HG02642 (cell line): ENCODE results near the gene DACH1.
"Not testable (repeated sequence)": the region's sequence is repeated elsewhere in the genome, so short reads cannot be mapped to it uniquely, and the experiment has no call there.

Source experiments
- ATAC-seq: cut with Tn5 transposase; IDR thresholded peaks from one replicate; pipeline ENCODE4 v1.9.1; 2021; ENCODE audit warnings: mild to moderate bottlenecking; ENCODE audit not compliant: unreplicated experiment, poor library complexity

DACH1 gene

DNA sequence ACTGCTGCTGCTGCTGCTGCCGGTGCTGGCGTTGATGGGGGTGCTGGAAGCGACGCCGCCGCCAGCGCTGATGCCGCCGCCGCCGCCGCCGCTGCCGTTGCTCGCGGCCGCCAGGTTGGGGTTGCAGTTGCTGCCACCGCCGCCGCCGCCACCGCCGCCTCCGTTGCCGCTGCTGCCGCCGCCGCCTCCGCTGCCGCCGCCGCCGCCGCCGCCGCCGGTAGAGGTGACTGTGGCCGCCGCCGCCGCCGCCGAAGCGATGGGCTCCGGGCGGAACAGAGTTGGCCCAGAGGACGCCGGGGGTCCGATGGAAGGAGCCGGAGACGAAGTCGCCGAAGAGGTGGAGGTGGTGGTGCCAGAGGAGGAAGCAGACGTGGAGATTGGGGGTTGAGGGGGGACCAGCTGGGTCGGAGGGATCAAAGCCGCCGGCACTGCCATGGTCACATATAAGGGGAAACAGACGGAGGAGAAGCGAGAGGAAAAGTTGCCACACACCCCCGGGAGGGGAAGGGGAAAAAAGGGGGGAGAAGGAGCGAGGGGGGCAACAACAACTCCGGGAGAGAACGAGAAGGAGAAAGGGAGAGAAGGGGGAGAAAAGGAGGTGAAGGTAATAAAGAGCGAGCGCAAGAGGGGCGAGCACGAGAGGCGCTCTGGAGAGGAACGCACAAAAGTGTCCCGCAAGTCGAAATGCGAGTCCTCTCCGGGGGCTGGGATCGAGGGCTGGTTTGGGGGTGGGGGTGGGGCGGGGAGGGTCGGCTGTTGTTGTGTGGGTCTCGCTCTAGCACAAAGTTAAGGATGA is 471 bp downstream of the DACH1 start:
- ATAC-seq, result no peak

DNA sequence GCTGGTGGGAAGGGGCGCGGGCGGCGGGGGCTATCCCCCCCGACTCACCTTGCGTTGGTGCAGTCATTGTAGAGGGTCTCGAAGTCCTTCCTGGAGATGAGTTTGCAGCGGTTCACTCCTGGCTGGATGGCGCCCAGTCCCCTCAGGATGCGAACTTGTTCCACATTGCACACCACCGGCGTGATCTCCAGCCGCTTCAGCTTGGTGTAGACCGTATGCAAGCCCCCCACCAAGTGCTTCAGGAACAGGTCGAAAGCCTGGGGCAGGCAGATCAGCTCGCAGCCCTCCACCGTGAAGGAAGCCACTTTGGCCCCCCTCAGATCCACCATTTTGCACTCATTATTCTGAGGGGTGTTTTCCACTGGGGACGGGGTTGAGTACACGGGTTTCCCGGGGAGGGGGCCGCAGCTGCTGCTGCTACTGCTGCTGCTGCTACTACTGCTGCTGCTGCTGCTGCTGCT is 1.1 kb downstream of the DACH1 start:
- no peak for ATAC-seq

DNA sequence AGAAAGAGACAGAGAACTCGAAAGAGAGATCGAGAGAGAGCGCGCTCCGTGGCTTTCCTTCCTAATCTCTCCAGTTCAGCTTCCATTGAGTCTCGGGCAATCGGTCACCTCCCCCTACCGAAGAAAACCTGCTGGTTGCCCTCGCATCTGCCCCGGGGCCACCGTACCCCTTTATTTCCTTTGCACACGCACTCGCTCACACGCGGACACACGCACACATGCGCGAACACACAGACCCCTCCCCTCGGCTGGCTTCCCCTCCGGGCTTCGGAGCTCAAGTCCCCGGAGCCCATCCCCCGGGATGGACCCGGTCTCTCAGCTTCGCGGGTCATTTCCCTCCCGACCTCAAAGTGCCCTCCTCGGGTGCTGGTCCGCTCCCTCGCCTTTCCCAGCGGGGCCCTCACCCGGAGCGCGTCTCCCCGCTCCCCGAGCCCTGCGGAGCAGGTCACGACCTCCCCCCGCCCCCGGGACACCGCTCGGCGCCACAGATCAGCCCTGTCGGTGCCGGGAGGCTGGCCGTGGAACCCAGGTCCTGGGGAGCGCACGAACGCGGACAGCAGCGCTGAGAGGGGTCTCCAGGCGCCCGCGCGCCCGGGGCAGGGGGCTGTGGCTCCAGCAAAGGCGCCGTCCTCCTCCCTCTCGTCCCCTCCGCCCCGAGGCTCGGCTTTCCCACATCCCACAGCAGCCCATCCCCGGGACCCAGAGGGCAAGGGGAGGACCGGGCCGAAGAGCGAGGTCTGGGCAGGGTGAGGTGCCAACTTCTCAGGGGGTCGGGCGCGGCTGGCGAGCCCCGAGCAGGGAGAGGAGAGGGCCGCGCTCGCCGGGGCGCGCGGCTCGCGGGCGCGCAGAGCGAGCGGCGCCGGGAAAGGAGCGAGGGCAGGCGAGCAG is 1.8 kb downstream of the DACH1 start:
- no peak for ATAC-seq

DNA sequence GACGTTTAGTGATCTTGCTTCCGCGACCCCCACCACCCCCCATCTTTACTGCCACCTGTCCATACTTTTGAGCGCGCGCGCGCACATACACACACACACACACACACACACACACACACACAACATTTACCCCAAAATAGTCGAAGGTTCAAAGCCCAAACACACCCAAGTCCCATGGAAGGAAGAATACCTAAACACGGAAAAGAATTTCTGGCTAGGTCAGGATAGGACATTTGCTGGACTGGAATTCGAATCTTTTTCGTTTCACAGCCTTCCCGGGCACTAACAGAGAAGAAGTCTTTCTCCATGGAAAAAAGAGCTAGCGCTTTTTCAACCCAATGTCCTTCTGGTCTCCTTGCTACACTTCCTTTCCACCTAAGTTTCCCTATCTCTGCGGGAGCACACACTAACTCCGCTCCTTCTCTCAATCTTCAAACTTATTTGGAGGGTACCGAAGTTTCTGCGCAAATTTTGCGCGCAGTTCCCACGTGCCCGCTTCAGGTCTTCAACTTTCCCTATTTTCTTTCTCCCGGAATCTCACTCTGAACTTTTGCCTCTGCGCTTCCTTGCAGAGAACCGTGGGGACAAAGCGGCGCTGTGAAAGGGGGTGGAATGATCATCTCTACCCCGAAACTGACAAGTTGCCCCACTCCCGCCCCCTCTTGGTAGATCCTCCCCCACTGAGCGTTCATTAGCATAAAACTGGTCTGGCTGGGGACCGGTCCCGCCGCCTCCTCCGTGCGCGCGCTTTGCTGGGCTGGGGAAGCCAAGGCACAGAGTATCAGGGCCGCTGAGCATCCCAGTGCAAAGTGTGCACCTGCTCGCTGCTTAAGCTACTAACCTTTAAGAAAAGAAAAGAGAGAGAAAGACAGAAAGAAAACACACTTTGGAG is 2.7 kb downstream of the DACH1 start:
- ATAC-seq, result no peak

DNA sequence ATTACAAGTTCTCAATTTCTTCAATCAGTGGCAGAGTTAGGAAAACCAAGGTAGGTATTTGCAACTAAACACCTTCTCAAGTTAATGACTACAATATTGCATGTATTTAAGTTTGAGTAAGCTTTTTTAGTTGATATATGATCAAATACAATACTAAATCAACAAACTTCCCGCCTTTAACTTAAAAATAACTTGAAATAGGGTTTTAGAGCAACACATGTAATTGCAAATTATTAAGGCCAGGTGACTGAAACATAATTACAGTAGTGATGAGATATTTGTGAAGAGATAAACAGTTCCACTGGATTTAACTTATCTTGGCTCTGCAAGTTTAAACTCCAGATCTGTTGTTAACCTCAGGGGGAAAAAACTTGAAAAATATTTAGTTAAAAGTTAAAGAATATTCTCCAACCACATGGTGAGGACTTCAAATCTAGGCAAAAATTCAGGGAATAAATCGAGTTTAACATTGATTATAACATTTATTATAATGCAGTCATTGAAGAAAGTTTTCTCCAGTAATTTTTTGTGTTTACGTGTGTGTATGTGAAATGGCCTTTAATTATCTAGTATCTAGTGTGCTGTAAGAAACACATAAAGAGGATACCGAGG is 3.6 kb downstream of the DACH1 start:
- no peak for ATAC-seq

DNA sequence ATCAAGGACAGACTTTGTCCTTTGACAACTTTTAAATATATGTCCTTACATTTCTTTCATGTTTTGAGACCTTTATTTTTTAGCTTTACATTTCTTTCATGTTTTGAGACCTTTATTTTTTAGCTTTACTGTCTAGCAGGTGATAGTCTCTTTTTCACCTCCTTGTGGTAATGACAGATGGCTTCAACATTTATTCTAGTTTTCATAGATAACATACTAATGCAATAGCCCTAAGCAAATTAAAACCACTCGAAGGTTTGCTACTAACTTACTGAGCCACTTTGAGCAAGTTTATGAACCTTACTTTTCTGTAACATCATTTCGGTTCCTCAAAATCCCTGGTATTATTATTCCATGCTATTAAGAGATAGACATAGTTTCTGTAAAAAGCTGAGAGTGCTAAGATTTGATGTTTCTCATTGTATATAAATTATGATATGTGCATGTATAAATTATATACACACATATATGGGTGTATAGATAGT is 4.5 kb downstream of the DACH1 start:
- no peak for ATAC-seq

DNA sequence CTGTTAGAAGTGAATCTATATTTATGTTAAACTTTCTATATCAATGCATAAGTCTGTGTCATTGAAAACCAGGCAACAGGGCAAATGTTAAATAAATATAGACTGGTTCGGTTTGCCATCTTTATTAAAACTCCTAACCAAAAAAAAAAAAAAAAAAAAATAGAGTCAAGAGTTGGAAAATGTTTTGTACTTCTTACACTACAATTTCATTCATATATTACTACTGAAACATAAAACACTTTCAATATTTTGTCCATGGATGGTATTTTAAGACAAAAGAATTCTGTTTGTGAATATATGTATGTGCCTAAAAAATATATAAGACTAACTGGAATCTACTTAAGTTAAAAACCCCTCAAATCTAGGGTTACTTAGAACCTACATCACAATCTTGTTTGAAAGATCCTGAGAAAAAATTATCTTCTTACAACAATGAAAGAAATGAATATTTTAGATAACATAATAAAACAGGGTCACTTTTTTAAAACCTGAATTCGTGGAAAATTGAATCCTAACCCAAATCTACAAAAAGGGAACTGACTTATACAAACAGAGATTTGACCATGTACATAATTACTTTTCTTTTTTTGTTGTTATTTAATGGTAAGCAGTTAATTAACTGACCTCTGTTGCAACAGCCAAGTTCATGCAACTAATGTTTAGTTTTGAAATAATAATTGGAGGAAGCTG is 5.1 kb downstream of the DACH1 start:
- no peak for ATAC-seq

DNA sequence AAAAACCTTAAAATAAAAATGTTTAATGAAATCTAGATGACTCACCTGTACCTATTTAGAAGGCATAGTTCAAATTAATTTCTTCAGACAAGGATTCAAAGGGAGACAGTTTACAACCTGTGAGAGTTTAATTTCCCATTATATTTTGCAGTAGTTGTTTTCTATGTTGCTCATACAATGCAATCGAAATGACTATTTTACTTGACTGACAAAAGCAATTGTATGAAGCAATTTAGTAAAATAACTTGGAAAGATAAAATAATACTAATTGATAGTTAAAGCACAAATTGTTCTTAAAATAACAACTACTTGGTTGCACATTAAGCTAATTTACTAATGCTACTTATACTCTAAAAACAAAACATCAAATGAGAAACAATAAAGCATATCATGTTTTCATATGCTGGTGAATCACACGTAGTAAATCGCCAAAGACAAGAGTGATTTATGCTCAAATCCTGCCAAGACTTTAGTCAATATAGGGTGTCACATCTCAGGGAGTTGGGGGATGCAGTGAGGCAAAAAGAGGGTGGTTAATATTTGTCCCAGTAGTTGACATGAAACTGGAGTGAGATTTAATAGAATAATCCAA is 6.4 kb downstream of the DACH1 start:
- ATAC-seq, result no peak

DNA sequence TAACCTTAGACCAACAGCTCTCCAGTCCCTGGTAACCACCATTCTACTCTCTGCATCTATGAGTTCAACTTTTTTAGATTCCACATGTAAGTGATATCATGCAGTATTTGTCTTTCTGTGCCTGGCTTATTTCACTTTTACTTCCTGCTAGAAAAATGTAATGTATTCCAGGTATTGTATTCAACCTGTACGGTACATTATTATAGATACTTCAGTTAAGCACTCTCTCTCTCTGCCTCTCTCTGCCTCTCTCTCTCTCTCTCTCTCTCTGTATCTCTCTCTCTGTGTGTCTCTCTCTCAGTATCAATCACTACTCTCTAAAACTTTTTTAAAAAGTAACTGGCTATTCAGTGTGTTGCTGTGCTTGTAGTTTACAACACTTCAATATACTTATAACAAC is 8.4 kb downstream of the DACH1 start:
- ATAC-seq, result no peak

DNA sequence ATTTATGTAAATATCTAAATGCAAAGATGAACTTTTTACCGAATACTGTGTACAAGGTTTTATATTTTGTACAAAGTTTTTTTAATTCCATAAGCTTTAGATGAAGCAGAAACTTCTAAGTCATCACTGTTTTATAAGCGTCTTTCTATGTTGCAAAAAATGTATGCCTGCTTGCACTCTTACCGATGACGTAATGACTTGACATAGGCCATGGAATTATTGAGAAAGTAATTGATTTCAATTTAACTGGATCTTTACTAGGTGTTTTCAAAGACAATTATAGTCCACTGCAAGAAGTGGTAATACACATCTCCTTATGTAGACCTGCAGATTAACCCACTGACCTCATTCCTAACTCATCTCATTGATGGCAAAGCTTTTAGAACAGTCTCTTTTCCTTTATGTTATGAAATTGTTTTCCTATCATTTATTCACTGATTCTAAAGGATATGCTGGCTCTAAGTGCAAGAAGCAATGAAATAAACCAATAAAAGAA is 10.4 kb downstream of the DACH1 start:
- no peak for ATAC-seq

DNA sequence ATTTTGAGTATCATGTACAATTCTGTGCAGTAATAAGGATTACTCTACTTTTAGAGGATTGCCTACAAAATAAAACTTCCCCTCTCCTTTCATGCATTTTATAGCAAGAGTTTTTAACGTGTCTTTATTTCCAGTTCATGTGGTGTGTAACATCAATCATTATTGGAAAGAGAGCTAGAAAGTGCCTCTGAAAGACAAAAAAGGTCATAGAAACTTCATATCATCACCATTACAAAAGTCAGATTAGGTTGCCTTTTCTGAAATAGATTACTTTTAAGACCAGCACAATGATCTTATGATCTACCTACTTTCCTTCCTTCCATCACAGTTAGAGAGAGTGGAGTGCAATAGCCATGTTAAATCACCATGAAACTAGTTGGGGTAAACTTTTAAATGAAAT is 12.6 kb downstream of the DACH1 start:
- ATAC-seq, result no peak

DNA sequence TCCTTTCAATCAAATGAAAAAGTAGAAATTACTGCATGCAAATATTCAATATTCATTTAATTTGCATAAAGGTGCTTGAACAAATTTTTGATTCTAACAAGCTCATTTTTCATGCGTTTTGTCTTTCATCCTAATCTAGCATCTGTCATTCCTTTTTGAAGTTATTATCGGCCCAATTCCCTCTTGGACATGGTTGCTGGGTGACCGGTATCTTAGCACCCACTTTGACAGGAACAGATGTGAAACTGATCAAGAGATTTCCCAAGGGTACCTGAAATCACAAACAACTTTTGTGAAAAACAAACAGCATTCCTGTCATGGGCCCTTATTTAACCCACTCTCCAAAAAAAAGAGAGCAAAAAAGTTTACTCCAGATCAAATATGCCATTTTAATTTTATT is 13.3 kb downstream of the DACH1 start:
- no peak for ATAC-seq

DNA sequence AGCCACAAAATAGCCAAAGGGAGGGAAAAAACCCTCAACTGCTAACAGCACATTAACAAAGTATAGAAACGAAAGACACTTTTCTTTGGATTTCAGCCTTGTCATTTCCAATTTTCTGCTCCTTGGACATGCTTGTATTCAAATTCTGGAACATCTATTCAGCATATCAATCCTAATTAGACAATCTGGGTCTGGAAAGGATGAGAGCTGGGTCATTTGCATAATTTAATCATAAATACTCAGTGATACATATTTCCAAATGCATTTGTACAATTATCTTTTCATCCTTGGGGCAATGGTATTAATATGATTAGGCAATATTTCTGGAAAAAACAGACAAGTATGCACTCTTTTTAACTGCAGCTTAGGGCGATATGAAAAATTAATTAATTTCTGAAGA is 14.3 kb downstream of the DACH1 start:
- no peak for ATAC-seq

DNA sequence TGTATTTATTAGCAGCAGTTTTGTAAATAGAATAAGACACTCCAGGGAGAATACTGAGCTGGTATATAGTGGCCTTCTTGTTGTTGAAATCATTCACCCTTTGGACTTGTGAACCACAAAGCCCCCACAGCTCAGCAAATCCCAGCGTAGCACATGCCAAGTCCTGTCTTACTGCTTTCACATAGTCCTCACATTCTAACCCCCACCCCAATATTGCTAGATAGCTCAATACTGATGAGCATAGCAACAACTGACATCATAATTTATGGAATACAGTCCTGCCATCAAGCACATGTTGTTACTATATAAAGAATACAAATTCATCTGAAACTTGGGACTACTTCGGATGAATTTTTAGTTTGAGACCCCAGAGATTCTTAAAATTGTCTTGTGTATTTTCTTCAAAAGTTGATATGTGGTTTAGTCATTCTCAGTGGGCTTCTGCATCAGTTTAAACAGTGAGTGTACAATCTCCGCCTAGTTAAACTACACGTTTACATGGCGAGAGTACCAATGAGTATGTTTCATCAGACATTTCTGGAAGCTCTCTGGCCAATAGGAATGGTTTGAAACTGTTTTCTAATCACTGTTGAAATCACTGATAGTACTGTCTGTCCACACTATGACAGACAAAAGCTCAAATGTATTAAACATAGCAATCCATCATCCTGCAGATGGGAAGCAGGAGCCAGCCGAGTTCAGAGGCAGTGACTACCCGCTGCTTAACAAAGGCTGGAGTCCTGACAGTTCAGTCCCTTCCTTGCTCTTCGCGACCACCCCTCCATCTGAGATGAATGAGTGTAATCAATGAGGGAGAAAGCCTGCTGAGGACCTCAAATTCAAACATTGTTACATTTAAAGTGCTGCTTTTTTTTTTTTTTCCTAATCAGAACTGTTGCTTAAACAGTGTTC is 15.2 kb downstream of the DACH1 start:
- ATAC-seq, result no peak

DNA sequence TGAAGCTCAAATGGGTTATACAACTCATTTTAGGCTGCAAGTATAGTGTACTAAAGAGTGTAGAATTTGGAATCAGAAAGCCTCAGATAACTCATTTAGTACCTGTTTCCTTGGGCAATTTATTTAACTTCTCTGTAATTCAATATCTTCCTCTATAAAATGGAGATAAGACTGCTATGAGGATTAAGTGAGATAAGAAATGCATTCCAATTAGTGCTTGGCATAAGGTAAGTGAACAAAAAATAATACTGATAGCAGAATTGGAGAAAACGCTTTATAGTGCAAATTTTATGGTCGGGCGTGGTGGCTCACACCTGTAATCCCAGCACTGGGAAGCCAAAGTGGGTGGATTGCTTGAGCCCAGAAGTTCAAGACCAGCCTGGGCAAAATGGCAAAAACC is 25.0 kb downstream of the DACH1 start:
- no peak for ATAC-seq

DNA sequence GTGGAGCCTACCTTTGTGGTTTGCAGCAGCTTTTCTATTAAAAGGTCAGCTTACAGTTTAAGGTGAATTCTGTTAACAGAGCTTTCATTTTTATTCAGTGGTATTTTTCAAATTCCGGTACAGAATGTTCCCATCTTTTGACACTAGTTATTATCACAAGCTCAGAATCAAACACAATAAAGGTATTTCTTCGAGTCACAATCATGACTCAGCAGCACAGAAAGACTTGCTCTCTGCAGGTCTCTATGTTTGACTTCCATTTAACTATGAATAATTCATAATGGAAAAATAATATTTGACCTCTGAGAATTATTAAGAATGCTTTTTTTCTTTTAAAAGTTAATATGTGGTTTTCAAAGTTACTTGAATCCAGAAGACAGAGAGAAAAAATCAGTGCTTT is 28.2 kb downstream of the DACH1 start:
- no peak for ATAC-seq

DNA sequence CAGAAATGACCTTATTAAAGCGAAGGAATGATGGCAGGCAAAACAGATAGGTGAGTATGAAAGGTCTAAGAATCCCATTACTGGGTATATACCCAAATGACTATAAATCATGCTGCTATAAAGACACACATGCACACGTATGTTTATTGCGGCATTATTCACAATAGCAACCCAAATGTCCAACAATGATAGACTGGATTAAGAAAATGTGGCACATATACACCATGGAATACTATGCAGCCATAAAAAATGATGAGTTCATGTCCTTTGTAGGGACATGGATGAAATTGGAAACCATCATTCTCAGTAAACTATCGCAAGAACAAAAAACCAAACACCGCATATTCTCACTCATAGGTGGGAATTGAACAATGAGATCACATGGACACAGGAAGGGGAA is 29.4 kb downstream of the DACH1 start:
- ATAC-seq, result not testable (repeated sequence)

DNA sequence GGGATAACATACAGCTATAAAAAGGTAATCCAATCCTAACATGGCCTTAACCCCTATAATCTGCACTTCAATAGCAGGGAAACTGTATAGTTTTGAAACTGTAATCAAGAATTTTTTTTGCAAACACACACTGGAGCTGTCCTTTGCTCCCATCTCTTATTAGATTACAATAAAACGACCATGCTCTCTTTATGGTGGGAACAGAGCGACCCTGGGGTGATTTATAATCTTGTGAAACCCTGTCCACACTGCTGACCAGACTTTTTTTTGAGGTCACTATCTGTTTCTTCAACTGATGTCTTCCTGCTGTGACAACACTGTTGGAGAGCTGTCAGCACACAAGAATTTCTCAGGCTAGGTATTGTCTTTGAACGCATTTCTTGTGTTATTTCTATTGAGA is 35.3 kb downstream of the DACH1 start:
- ATAC-seq, result no peak
